ENCODE results near the gene REM1. TPM values are rescaled to one million over a fixed set of nuclear protein-coding genes. Genes with fewer than 3 reads are reported as not detected.
A peak's percentile ranks its signal among the peaks of the same experiment; 100 is the strongest.
"Not testable (repeated sequence)": the region's sequence is repeated elsewhere in the genome, so short reads cannot be mapped to it uniquely, and the experiment has no call there.

Gene REM1
- total RNA-seq (not detected), total RNA-seq (0 reads per million in 2 donors)

- peaks cover 55% of the 10 kb centered on the region for H3K27me3 Mint-ChIP-seq
Observed at GRCh38 chr20:31474758-31475427, at the start of gene REM1, which contains the start of gene DEFB124. Gene REM1, plus strand, starts transcription at chr20:31475288. Its CDS starts 1,158 bp downstream, at chr20:31476446. Gene DEFB124, minus strand, starts transcription at chr20:31475127. Its CDS starts 2,114 bp downstream, at chr20:31473013.

DNA sequence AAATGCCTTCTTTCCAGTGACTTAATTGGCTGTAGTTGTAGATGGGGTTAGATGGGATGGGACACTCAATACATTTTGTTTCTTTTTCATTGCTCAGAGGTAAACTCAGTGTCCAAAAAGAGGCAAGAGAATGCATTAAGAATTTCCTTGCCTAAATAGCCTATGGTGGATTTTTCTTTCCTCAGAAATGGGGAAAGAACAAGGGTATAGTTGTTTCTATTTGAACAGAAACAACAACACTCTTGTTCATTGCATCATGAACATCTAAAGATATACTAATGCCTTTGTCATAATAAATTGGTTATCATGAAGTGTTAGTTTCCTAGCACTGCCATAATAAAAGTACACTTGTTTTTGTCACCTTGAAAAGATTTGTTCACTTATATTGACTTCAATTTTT is 49.3 kb upstream of the REM1 start:
- Mint-ChIP-seq H3K27ac (no peak overlapping the region), H3K36me3 (ENCODE audit: low read depth) (no peaks in the 10 kb centered on the region), H3K27me3 (peaks cover 9% of the 10 kb centered on the region), H3K4me3 (no peak overlapping the region), H3K4me1 (no peaks in the 10 kb centered on the region)
- DNase-seq (no peak), ATAC-seq (no peak)
- no peaks in the 10 kb centered on the region for H3K9me3 ChIP-seq (ENCODE audit: control insufficient read depth, low read length, poor library complexity, severe bottlenecking)

More at GRCh38 chr20:31474758-31475427, at the start of gene REM1, which contains the start of gene DEFB124:
- no peak for DNase-seq
- no peak within 1 kb of the TSS for H3K4me3 Mint-ChIP-seq
- no peaks in the 10 kb centered on the region for H3K9me3 ChIP-seq (ENCODE audit: control insufficient read depth, low read length, poor library complexity, severe bottlenecking)
- H3K4me1 Mint-ChIP-seq: peaks cover 5% of the 10 kb centered on the region
- H3K36me3 Mint-ChIP-seq (ENCODE audit: low read depth): no peaks in the 10 kb centered on the region
- no peak within 1 kb of the TSS for H3K27ac Mint-ChIP-seq
- ATAC-seq: no peak

- not testable (repeated sequence) for H3K36me3 Mint-ChIP-seq (ENCODE audit: low read depth); H3K9me3 ChIP-seq (ENCODE audit: control insufficient read depth, low read length, poor library complexity, severe bottlenecking); H3K4me3 Mint-ChIP-seq; DNase-seq; H3K27ac Mint-ChIP-seq; H3K4me1 Mint-ChIP-seq; H3K27me3 Mint-ChIP-seq; ATAC-seq
Observed at GRCh38 chr20:31426891-31427551, 48.1 kb upstream of the REM1 start.

DNA sequence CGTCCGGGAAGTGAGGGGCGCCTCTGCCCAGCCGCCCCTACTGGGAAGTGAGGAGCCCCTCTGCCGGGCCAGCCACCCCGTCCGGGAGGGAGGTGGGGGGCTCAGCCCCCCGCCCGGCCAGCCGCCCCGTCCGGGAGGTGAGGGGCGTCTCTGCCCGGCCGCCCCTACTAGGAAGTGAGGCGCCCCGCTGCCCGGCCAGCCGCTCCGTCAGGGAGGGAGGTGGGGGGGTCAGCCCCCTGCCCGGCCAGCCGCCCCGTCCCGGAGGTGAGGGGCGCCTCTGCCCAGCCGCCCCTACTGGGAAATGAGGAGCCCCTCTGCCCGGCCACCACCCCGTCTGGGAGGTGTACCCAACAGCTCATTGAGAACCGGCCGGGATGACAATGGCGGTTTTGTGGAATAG is 47.5 kb upstream of the REM1 start:
- peaks cover 13% of the 10 kb centered on the region for H3K27me3 Mint-ChIP-seq
- not testable (repeated sequence) for H3K4me1 Mint-ChIP-seq; H3K27ac Mint-ChIP-seq; H3K36me3 Mint-ChIP-seq (ENCODE audit: low read depth); H3K9me3 ChIP-seq (ENCODE audit: control insufficient read depth, low read length, poor library complexity, severe bottlenecking); H3K4me3 Mint-ChIP-seq; DNase-seq; ATAC-seq

DNA sequence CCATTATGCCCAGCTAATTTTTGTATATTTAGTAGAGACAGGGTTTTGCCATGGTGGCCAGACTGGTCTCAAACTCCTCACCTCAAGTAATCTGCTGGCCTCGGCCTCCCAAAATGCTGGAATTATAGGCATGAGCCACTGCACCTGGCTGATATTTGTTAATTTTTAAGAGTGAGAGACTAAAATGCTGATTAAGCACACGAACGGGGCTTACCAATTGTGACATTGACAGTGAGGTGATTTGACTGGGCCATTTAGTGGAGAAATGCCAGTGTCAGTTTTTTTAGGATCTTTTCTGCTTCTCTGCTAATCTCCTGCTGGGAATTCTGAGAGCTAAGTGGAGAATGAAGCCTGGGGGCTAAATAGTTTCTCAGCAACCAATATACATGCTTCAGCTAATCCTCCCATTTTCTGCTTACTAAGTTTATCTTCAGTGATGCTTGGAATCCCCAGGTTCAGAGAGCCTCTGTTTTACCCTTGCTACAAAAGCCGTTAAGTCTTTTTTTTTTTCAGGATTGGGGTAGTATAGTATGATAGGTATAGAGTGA is 44.4 kb upstream of the REM1 start:
- peaks cover 2% of the 10 kb centered on the region for H3K36me3 Mint-ChIP-seq (ENCODE audit: low read depth)
- H3K9me3 ChIP-seq (ENCODE audit: control insufficient read depth, low read length, poor library complexity, severe bottlenecking): no peaks in the 10 kb centered on the region
- H3K27me3 Mint-ChIP-seq: peaks cover 21% of the 10 kb centered on the region
- no peaks in the 10 kb centered on the region for H3K4me1 Mint-ChIP-seq
- H3K4me3 Mint-ChIP-seq: no peak overlapping the region
- DNase-seq (no peak), ATAC-seq (no peak)
- H3K27ac Mint-ChIP-seq: no peak overlapping the region

DNA sequence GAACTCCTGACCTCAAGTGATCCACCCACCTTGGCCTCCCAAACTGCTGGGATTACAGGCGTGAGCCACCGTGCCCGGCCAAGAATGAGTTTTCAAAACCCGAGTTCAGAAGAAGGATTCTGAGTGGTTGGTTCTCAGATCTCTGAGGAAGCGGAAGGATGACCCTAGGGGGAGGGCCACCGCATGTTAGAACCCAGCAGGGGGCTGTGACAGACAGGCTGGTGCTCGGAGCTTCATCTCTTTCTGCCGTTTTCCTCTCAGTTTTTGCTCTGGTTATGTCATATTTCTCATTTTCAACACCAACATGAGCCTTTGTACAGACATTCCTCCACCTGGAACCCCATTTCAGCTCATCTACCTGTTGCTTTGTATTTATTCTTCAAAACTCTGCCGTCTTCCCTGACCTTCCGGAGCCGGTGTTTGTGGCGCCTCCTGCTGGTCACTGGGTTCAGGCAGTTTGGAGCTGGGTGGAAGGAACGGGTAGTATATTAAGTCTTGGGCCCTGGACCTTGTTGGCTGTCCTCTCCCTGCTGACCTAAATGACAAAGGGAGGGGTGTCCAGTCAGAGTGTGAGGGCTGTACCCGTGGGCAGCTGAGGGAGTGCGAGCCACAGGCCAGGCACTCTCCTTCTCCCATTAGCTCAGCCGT is 35.0 kb upstream of the REM1 start, which contains the start of gene DEFB123:
DEFB123 (plus strand) TSS at position 621 of the 648 bp plus-strand sequence. CDS start 67 bp downstream, outside the sequence.
- Mint-ChIP-seq H3K4me1 (no peaks in the 10 kb centered on the region), H3K27ac (peak within 1 kb of the TSS; percentile 29), H3K36me3 (ENCODE audit: low read depth) (no peaks in the 10 kb centered on the region), H3K4me3 (no peak within 1 kb of the TSS), H3K27me3 (peaks cover 31% of the 10 kb centered on the region)
- H3K9me3 ChIP-seq (ENCODE audit: control insufficient read depth, low read length, poor library complexity, severe bottlenecking): no peaks in the 10 kb centered on the region
- ATAC-seq (no peak), DNase-seq (no peak)

- H3K9me3 ChIP-seq (ENCODE audit: control insufficient read depth, low read length, poor library complexity, severe bottlenecking): no peaks in the 10 kb centered on the region
- no peak for ATAC-seq
- H3K36me3 Mint-ChIP-seq (ENCODE audit: low read depth): no peaks in the 10 kb centered on the region
- H3K4me1 Mint-ChIP-seq: peaks cover 2% of the 10 kb centered on the region
- no peak overlapping the region for H3K4me3 Mint-ChIP-seq
- no peak overlapping the region for H3K27ac Mint-ChIP-seq
- H3K27me3 Mint-ChIP-seq: peaks cover 32% of the 10 kb centered on the region
- DNase-seq: no peak
Observed at GRCh38 chr20:31446084-31446819, 28.8 kb upstream of the REM1 start.

DNA sequence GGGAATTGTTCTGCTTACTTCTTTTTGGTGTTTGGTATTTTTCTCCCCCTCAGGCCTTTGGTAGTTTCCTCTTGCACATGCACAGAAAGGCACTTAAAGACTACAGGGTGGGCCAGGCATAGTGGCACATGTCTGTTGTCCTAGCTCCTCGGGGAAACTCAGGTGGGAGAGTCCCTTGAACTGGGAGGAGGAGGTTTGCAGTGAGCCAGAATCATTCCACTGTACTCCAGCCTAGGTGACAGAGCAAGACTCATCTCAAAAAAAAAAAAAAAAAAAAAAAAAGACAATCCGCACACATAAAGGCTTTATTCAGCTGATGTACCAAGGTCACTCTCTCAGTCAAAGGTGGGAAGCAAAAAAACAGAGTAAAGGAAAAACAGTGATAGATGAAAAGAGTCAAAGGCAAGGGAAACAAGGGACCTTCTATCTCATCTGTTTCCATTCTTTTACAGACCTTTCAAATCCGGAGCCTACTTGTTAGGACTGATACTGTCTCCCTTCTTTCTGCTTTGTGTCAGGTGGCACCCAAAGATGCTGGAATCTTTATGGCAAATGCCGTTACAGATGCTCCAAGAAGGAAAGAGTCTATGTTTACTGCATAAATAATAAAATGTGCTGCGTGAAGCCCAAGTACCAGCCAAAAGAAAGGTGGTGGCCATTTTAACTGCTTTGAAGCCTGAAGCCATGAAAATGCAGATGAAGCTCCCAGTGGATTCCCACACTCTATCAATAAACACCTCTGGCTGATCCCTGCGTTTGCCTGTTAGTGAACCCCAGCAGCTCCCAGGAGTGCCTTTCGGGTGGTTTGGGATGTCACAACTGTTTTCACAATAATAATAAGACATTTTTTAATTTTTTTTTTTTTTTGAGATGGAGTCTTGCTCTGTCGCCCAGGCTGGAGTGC is 25.3 kb upstream of the REM1 start:
- H3K27ac Mint-ChIP-seq: no peak overlapping the region
- H3K27me3 Mint-ChIP-seq: peaks cover 29% of the 10 kb centered on the region
- H3K4me3 Mint-ChIP-seq: no peak overlapping the region
- peaks cover 2% of the 10 kb centered on the region for H3K4me1 Mint-ChIP-seq
- DNase-seq: no peak
- no peaks in the 10 kb centered on the region for H3K9me3 ChIP-seq (ENCODE audit: control insufficient read depth, low read length, poor library complexity, severe bottlenecking)
- no peak for ATAC-seq
- no peaks in the 10 kb centered on the region for H3K36me3 Mint-ChIP-seq (ENCODE audit: low read depth)

DNA sequence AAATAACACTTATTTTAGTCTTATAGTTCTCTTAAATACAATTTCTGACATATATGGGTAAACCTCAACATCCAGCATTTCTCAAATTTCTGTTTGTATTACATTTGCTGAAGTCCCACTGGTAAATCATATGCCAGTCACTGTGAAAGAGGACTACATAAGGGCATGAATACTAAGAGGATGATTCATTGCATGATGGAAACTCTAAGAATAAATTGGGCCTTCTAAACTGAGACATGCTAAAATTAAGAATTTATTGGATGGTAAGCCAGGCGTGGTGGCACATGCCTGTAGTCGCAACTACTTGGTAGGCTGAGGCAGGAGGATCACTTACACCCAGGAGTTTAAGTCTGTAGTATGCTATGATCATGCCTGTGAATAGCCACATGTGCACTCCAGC is 22.5 kb upstream of the REM1 start:
- peaks cover 4% of the 10 kb centered on the region for H3K4me1 Mint-ChIP-seq
- ATAC-seq: no peak
- no peak overlapping the region for H3K27ac Mint-ChIP-seq
- no peaks in the 10 kb centered on the region for H3K36me3 Mint-ChIP-seq (ENCODE audit: low read depth)
- DNase-seq: no peak
- no peak overlapping the region for H3K4me3 Mint-ChIP-seq
- H3K9me3 ChIP-seq (ENCODE audit: control insufficient read depth, low read length, poor library complexity, severe bottlenecking): no peaks in the 10 kb centered on the region
- peaks cover 21% of the 10 kb centered on the region for H3K27me3 Mint-ChIP-seq

DNA sequence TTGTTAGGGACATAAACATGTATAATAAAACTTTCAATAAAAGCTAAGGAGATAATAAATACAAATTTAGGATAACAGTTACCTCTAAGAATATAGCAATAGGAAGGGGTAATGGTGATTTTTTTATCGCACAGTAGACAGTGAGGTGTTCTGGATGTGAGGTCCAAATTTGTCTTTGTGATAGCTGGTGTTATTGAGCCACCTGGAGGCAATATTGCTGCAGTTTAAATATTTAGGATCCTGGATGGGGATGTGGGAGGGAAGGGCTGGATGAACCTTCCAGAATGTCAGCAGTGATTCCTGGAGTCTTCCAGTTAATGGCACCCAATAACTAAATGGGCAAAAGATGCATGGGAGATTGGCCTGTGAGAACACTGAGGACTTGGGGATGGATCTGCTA is 20.7 kb upstream of the REM1 start:
- no peaks in the 10 kb centered on the region for H3K9me3 ChIP-seq (ENCODE audit: control insufficient read depth, low read length, poor library complexity, severe bottlenecking)
- H3K27me3 Mint-ChIP-seq: peaks cover 23% of the 10 kb centered on the region
- H3K27ac Mint-ChIP-seq: no peak overlapping the region
- H3K4me3 Mint-ChIP-seq: no peak overlapping the region
- DNase-seq: no peak
- no peaks in the 10 kb centered on the region for H3K36me3 Mint-ChIP-seq (ENCODE audit: low read depth)
- H3K4me1 Mint-ChIP-seq: peaks cover 2% of the 10 kb centered on the region
- ATAC-seq: no peak

DNA sequence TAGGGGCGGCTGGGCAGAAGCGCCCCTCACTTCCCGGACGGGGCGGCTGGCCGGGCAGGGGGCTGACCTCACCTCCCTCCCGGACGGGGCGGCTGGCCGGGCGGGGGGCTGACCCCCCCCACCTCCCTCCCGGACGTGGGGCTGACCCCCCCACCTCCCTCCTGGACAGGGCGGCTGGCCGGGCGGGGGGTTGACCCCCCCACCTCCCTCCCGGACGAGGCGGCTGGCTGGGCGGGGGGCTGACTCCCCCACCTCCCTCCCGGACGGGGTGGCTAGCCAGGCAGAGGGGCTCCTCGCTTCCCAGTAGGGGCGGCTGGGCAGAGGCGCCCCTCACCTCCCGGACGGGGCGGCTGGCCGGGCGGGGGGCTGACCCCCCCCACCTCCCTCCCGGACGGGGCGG is 4.1 kb upstream of the REM1 start:
- H3K4me1 Mint-ChIP-seq; H3K9me3 ChIP-seq (ENCODE audit: control insufficient read depth, low read length, poor library complexity, severe bottlenecking); H3K4me3 Mint-ChIP-seq; H3K36me3 Mint-ChIP-seq (ENCODE audit: low read depth); DNase-seq; H3K27ac Mint-ChIP-seq; ATAC-seq: not testable (repeated sequence)
- H3K27me3 Mint-ChIP-seq: peaks cover 40% of the 10 kb centered on the region
